ENCODE data around the gene MAPKBP1.
A peak's percentile ranks its signal among the peaks of the same experiment; 100 is the strongest.

GRCh38 chr15:41772720-41773331, 1.5 kb upstream of the MAPKBP1 start:
- TF ChIP-seq CTCF (IDR thresholded peaks at IDR 0.05) (peak; percentile 80 to 91 (median 84)), POLR2A (IDR thresholded peaks at IDR 0.05; ENCODE audit: low read depth) (no peak), POLR2AphosphoS5 (IDR thresholded peaks at IDR 0.05) (no peak), EP300 (IDR thresholded peaks at IDR 0.05) (no peak)

Measured in esophagus muscularis mucosa (tissue), 4 donors.